Measurements from ENCODE around the gene DOCK10. TPM values are rescaled to one million over a fixed set of nuclear protein-coding genes. Genes with fewer than 3 reads are reported as not detected.

Gene DOCK10
- total RNA-seq, 1 donor from 2014 or later: 30.9 TPM

- H3K27ac ChIP-seq: peak overlapping the region in 1 of 2 donors; percentile 29
- TF ChIP-seq CTCF (IDR thresholded peaks at IDR 0.05): no peak
Measured at GRCh38 chr2:224997802-224998201, 44.5 kb downstream of the DOCK10 start.

GRCh38 chr2:224995419-224995818 is 46.8 kb downstream of the DOCK10 start:
- Histone ChIP-seq H3K4me1 (peaks cover 0 to 12% of the 10 kb centered on the region in 2 donors), H3K9me3 (no peaks in the 10 kb centered on the region), H3K36me3 (no peaks in the 10 kb centered on the region), H3K4me3 (no peak overlapping the region), H3K27ac (no peak overlapping the region), H3K27me3 (no peaks in the 10 kb centered on the region)
- intact Hi-C loops (cut with DNase I): no loop called here
- TF ChIP-seq CTCF (IDR thresholded peaks at IDR 0.05): no peak
- no peak for DNase-seq (ENCODE audit: low spot score in 2 of 2)

More at GRCh38 chr2:224997802-224998201, 44.5 kb downstream of the DOCK10 start:
- H3K36me3 ChIP-seq: no peaks in the 10 kb centered on the region
- intact Hi-C loops (cut with DNase I): no loop called here
- H3K4me1 ChIP-seq: peaks cover 0 to 15% of the 10 kb centered on the region in 2 donors
- H3K9me3 ChIP-seq: no peaks in the 10 kb centered on the region
- no peaks in the 10 kb centered on the region for H3K27me3 ChIP-seq
- no peak overlapping the region for H3K4me3 ChIP-seq
- no peak for DNase-seq (ENCODE audit: low spot score in 2 of 2)

- Histone ChIP-seq H3K27ac (no peak overlapping the region), H3K36me3 (no peaks in the 10 kb centered on the region), H3K9me3 (no peaks in the 10 kb centered on the region), H3K4me3 (no peak overlapping the region), H3K4me1 (peaks cover 0 to 8% of the 10 kb centered on the region in 2 donors), H3K27me3 (no peaks in the 10 kb centered on the region)
- TF ChIP-seq CTCF (IDR thresholded peaks at IDR 0.05): no peak
- intact Hi-C loops (cut with DNase I): no loop called here
- DNase-seq (ENCODE audit: low spot score in 2 of 2): no peak
Measured at GRCh38 chr2:224994242-224994823, 47.9 kb downstream of the DOCK10 start.

GRCh38 chr2:224990710-224991109 is 51.6 kb downstream of the DOCK10 start:
- Histone ChIP-seq H3K4me3 (no peak overlapping the region), H3K36me3 (no peaks in the 10 kb centered on the region), H3K9me3 (no peaks in the 10 kb centered on the region), H3K4me1 (no peaks in the 10 kb centered on the region), H3K27me3 (no peaks in the 10 kb centered on the region), H3K27ac (no peak overlapping the region)
- TF ChIP-seq CTCF (IDR thresholded peaks at IDR 0.05): no peak
- intact Hi-C loops (cut with DNase I): no loop called here
- no peak for DNase-seq (ENCODE audit: low spot score in 2 of 2)

- intact Hi-C loops (cut with DNase I): no loop called here
- Histone ChIP-seq H3K9me3 (no peaks in the 10 kb centered on the region), H3K36me3 (no peaks in the 10 kb centered on the region), H3K4me1 (peaks cover 0 to 5% of the 10 kb centered on the region in 2 donors), H3K27ac (no peak overlapping the region), H3K27me3 (no peaks in the 10 kb centered on the region), H3K4me3 (no peak overlapping the region)
- no peak for TF ChIP-seq CTCF (IDR thresholded peaks at IDR 0.05)
- DNase-seq (ENCODE audit: low spot score in 2 of 2): no peak
Measured at GRCh38 chr2:224987733-224988132, 54.5 kb downstream of the DOCK10 start.

GRCh38 chr2:224986477-224986876 is 55.8 kb downstream of the DOCK10 start:
- intact Hi-C loops (cut with DNase I): no loop called here
- Histone ChIP-seq H3K27ac (no peak overlapping the region), H3K36me3 (no peaks in the 10 kb centered on the region), H3K27me3 (no peaks in the 10 kb centered on the region), H3K9me3 (no peaks in the 10 kb centered on the region), H3K4me3 (no peak overlapping the region), H3K4me1 (peaks cover 0 to 5% of the 10 kb centered on the region in 2 donors)
- no peak for TF ChIP-seq CTCF (IDR thresholded peaks at IDR 0.05)
- no peak for DNase-seq (ENCODE audit: low spot score in 2 of 2)
